Adrenal gland (tissue), 5 donors: Measurements from ENCODE around the gene FBXL7.

ENCODE experiments used
- CTCF ChIP-seq, 6 experiments: fragments of 450-650 bp in 4 of 6; fragments of 200-600 bp in 2 of 6; sonication (generic) in 1 of 6; IDR thresholded peaks; 1 replicate in 5 of 6; 2 replicates in 1 of 6; pipeline versions ENCODE4 v1.5.1 to v1.8.0; 2016 to 2021; ENCODE audit warnings: antibody characterized with exemption in 6 of 6, mild to moderate bottlenecking in 2 of 6, moderate library complexity in 1 of 6
- POLR2A ChIP-seq, 2 donors: fragments of 450-650 bp; IDR thresholded peaks; one replicate each; pipeline ENCODE4 v1.6.1; 2017; ENCODE audit warnings: antibody characterized with exemption in 2 of 2, mild to moderate bottlenecking in 2 of 2, moderate library complexity in 1 of 2
- donor health status: DM: no; HTN: no; CAD: no.

- no peak for TF ChIP-seq CTCF (IDR thresholded peaks at IDR 0.05)
- no peak for TF ChIP-seq POLR2A (IDR thresholded peaks at IDR 0.05)
Measured at GRCh38 chr5:15545082-15545481, 45.1 kb downstream of the FBXL7 start.
